SJSA1 (cell line): ENCODE data around the gene GPR162. TPM values are rescaled to one million over a fixed set of nuclear protein-coding genes. Genes with fewer than 3 reads are reported as not detected.
"Not testable (repeated sequence)": the region's sequence is repeated elsewhere in the genome, so short reads cannot be mapped to it uniquely, and the experiment has no call there.

Experiments
- DNase-seq, 2 experiments: peaks; one replicate each; pipeline ENCODE4 v3.0.0-alpha.2; 2015 to 2020; ENCODE audit warnings: low spot score in 2 of 2, low read depth in 1 of 2
- H3K27ac ChIP-seq: fragments of 250-450 bp; sonication (Bioruptor Pico); 2 replicates; pipeline ENCODE4 v1.5.1; 2020; ENCODE audit warnings: mild to moderate bottlenecking, moderate library complexity
- H3K27me3 ChIP-seq: fragments of 250-450 bp; sonication (Bioruptor Pico); replicated peaks from 2 replicates; pipeline ENCODE4 v1.5.1; 2020; ENCODE audit warnings: mild to moderate bottlenecking, moderate library complexity
- H3K36me3 ChIP-seq: fragments of 250-450 bp; sonication (Bioruptor Pico); 2 replicates; pipeline ENCODE4 v1.5.1; 2020; ENCODE audit warnings: mild to moderate bottlenecking
- H3K4me1 ChIP-seq: fragments of 250-450 bp; sonication (Bioruptor Pico); replicated peaks from 2 replicates; pipeline ENCODE4 v1.6.1; 2021; ENCODE audit warnings: mild to moderate bottlenecking
- H3K4me3 ChIP-seq: fragments of 250-450 bp; sonication (Bioruptor Pico); 2 replicates; pipeline ENCODE4 v1.5.1; 2020; ENCODE audit warnings: mild to moderate bottlenecking
- H3K9me3 ChIP-seq: fragments of 250-450 bp; sonication (Bioruptor Pico); replicated peaks from 2 replicates; pipeline ENCODE4 v1.5.1; 2020; ENCODE audit warnings: mild to moderate bottlenecking
- total RNA-seq: library from RNA; depleted of rRNA; stranded (reverse); fragments of >200 nt; shearing (Covaris generic); gene quantifications from 2 replicates; pipeline ENCODE4 v1.2.3, GENCODE V29; 2014

Gene GPR162
- total RNA-seq, 1 experiment from 2014 or later: 0.16 TPM

DNA sequence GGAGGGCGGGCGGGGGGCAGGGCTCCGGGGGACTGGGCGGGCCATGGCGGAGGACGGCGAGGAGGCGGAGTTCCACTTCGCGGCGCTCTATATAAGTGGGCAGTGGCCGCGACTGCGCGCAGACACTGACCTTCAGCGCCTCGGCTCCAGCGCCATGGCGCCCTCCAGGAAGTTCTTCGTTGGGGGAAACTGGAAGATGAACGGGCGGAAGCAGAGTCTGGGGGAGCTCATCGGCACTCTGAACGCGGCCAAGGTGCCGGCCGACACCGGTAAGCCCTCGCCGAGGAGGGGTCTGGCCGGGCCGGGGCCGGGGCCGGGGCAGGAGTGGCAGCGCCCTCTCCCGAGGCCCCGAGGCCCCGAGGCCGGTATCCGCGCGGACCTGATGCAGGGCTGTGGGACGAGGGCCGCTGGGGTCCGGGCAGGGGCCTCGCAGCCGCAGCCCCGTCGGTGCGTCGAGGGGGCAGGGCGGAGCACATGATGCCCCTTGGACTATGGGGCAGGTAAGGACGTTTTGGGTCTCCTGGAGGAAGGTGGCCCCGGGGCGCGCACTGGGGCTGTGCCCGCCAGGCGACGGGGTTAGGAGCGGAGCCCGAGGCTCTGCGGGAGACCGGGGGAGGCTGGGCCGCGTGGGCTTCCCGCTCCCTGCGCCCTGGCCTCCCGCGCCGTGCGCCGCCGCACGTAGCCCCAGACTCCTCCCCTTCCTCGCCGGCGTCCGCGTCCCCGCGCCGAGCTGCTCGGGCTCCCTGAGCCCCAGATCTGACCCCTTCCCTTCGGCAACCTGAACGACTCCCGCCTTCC, 46.0 kb downstream of the GPR162 start, which contains the start of gene TPI1:
Gene TPI1, plus strand, starts transcription at position 119 of the 798 bp plus-strand sequence. Its CDS starts 36 bp downstream, at position 155.
- peak; percentile 75 to 88 for DNase-seq
- no peaks in the 10 kb centered on the region for H3K27me3 ChIP-seq
- H3K4me3 ChIP-seq: peak within 1 kb of the TSS; percentile 95
- peaks cover 39% of the 10 kb centered on the region for H3K4me1 ChIP-seq
- peaks cover 97% of the 10 kb centered on the region for H3K36me3 ChIP-seq
- H3K27ac ChIP-seq: peak within 1 kb of the TSS; percentile 70
- no peaks in the 10 kb centered on the region for H3K9me3 ChIP-seq

DNA sequence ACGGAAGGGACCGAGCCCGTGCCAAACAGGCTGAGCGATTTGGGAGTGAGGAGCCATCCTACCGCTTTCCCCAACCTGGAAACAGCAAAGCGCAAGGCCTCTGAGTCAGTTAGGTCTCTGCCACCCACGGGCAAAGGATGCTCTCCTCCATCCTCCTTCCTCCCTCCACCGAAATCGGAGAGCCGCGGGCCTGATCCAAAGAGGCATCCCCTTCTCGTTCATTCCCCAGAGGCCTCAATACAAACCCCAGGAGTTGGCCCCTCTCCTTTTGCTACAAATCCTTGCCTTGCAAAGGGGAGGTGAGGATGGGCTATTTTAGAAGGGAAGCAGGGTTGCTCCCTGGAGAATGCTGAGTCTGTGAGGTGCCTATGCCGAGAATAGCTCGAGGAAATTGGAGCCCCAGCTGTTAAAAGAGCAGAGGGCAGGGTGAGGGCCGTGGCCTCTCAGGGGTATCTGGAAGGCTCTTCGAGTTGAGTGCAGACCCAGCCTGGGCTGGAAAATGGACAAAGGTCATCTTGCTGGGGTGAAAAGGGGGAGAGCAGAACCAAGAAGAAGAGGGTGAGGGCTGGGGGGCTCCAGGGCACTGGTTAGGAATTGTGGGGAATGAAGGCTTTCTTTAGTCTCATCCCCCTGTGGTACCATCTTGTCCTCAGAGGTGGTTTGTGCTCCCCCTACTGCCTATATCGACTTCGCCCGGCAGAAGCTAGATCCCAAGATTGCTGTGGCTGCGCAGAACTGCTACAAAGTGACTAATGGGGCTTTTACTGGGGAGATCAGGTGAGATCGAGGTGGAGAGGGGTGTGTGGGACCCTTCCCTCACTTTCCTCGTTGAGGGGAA, 46.8 kb downstream of the GPR162 start:
- Histone ChIP-seq H3K4me1 (peaks cover 41% of the 10 kb centered on the region), H3K36me3 (peaks cover 94% of the 10 kb centered on the region), H3K4me3 (peak overlapping the region; percentile 95), H3K27me3 (no peaks in the 10 kb centered on the region), H3K9me3 (no peaks in the 10 kb centered on the region), H3K27ac (peak overlapping the region; percentile 70; the same call in 1 of the 2 replicates)
- peak in 1 of 2 experiments; percentile 75 for DNase-seq

DNA sequence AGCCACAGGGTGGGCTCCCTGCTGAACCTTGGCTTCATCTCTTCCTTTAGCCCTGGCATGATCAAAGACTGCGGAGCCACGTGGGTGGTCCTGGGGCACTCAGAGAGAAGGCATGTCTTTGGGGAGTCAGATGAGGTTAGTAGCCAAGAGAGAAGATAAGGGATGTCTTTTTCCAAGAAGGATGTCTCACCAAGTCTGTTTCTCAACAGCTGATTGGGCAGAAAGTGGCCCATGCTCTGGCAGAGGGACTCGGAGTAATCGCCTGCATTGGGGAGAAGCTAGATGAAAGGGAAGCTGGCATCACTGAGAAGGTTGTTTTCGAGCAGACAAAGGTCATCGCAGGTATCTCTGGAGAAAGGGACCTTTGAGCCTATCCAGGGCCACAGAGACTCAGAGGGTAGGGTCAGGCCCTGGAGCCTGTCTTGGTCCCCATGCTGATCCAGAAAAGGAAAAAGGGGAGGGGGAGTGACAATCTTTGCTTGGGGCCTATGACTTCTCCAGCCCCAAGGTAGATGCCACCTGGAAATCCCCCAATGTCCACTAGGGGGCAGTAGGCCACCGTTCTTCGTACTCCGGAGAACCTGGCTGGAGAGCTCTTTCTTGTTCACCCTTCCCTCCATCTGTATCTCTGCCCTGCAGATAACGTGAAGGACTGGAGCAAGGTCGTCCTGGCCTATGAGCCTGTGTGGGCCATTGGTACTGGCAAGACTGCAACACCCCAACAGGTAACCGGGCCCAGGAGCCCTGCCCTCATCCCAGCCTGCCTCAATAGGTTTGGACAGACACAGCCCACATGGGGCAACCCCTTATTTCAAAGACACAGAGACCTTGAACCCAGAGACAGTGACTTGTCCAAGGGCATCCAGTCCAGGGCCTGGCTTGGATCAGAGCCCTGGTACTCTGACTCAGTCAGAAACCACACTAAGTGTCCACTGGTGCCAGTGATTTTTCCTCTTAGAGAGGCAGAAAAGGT, 47.7 kb downstream of the GPR162 start:
- DNase-seq: peak; percentile 82 to 86
- H3K4me1 ChIP-seq: peaks cover 47% of the 10 kb centered on the region
- peak overlapping the region; percentile 95 for H3K4me3 ChIP-seq
- no peaks in the 10 kb centered on the region for H3K27me3 ChIP-seq
- H3K36me3 ChIP-seq: peaks cover 86% of the 10 kb centered on the region
- H3K27ac ChIP-seq: no peak overlapping the region
- H3K9me3 ChIP-seq: no peaks in the 10 kb centered on the region

DNA sequence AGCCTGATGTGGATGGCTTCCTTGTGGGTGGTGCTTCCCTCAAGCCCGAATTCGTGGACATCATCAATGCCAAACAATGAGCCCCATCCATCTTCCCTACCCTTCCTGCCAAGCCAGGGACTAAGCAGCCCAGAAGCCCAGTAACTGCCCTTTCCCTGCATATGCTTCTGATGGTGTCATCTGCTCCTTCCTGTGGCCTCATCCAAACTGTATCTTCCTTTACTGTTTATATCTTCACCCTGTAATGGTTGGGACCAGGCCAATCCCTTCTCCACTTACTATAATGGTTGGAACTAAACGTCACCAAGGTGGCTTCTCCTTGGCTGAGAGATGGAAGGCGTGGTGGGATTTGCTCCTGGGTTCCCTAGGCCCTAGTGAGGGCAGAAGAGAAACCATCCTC, 48.7 kb downstream of the GPR162 start:
- peaks cover 84% of the 10 kb centered on the region for H3K36me3 ChIP-seq
- not testable (repeated sequence) for H3K27ac ChIP-seq

DNA sequence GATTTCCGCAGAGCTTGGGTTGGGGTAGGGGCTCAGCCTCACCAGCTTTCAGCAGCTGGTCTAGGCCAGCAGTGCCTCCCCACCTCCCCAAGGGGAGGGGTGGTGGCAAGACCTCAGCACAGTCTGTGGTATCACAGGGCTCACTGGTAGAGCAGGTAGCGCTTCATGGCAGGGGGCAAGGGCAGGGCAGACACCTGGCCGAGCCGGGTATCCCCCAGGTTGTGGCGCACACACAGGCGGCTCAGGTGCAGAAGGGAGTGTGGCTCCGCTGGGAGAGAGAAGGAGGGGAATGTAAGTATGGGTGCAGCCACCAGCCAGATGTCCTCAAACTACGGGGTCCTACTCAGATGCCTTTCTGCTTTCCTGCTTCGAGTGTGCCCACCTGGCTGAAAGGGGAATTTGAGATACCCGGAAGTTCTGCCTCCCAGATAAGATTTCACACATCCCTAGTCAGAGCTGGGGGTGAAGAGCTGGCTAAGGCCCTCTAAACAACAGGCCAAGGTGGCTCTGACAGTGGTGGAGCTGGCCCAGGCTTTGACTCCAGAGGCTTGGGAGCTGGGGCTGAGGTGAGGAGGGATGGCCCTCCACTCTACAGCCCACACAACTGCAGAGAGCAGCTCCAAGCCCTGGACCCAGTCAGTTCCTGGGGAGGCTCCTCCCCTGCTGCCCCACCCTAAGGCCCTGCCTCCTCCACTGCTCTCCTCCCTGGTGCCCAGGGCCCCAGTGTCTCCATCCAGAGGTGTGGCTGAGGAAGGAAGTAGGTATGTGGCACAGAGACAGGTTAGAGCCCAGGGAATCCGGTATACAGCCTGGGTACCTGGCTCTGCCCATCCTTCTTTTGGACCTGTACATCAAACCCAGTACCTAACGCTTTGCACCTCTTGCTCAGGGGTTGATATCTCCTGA, 49.7 kb downstream of the GPR162 start:
- no peak overlapping the region for H3K4me3 ChIP-seq
- H3K36me3 ChIP-seq: peaks cover 82% of the 10 kb centered on the region
- H3K4me1 ChIP-seq: peaks cover 47% of the 10 kb centered on the region
- no peaks in the 10 kb centered on the region for H3K9me3 ChIP-seq
- H3K27me3 ChIP-seq: no peaks in the 10 kb centered on the region
- H3K27ac ChIP-seq: no peak overlapping the region
- peak in 1 of 2 experiments; percentile 25 for DNase-seq

More for the DNA sequence above, 48.7 kb downstream of the GPR162 start:
- H3K27me3 ChIP-seq, DNase-seq, H3K4me3 ChIP-seq, H3K9me3 ChIP-seq: not testable (repeated sequence)
- H3K4me1 ChIP-seq: peaks cover 47% of the 10 kb centered on the region

DNA sequence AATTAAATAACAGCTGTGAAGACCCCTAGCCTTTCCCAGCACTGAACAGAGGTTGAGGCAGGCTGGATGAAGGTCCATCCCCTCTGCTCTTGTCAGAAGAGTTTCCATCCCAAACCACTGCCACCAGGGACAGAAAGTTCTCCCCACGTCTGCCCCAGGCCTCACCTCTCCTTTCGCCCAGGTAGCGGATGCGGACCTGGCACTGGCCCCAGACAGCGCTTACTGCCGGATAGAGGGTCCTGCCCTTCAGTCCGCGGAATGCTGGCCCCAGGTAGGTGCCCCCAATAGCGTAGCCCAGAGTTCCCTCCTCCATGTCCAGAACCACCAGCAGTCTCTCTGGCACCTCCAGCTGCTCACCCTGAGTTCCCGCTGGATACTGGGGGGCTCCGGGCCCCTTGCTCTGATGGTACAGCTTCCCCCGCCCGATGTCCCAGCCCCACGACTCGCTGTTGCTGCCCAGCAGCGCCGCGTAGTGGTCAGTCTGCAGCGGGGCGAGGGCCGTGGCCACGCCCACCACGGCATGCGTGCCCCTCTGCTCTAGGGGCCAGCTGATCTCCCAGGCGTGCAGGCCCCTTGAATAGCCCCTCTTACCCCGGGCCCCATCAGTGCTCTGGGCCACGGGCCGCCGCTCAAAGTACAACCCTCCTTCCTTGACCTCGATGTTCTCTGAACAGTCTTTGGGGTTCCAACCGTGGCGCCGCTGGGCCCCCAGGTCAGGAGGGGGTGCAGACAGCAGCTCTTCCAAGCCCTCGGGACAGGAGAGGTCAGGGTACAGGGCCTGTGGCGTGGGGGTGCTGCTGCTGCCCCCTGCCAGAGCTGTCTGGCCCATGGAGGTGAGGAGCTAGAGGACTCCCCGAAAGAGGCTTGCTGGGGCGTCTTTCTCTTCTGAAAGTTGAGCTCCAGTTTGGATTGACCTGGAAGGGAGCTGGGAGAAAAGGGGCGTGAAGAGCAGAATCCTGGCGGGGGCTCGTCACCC, 50.7 kb downstream of the GPR162 start:
- Histone ChIP-seq H3K4me3 (peak overlapping the region; percentile 51), H3K27ac (peak overlapping the region; percentile 3)
- peak; percentile 82 to 85 for DNase-seq

DNA sequence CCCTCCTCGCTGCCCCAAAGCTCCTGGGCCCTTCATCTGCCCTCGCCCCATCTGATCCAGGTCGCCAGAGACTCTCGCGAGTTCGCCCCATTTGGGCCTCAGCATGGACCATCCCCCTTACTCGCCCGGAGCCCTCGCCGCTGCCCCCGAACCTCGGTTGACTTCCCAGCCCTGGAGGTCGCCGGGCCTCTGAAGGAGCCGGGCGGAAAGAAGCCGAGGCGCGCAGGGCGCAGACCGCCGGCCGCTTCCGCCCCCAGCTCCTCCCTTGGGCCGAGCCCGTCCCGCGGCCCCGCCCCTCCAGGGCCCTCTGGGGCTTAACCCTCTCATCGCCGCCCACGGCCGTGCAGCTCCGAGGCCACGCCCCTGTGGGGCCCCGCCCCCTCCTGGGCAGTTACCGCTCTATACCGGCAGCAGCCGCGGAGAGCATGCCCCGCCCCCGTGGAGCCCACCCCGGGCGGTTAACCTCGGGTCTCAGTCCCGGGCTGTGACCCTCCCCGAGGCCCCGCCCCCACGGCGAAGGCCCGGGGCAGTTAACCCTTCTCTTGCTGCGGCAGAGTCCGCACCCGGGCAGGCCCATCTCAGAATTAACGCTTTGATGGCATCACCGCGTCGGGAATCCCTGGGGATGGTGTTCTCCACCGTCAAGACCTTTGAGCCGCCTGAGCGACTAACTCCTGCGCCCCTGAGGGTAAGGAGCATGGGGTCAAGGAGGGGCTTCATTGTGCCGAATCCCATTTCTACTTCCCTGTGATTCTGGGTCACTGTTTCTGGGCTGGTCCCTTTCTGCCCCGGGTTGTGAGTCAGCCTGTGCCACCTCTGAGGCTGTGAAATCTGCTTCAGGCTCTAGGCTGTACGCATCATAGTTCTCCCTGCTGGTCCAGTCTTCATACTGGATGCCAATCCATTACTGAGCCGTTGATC, 51.7 kb downstream of the GPR162 start, which contains the start of gene SPSB2:
Gene SPSB2, minus strand, starts transcription at position 210 of the 921 bp plus-strand sequence. CDS start 402 bp downstream, outside the sequence.
- peak; percentile 94 to 99 for DNase-seq
- Histone ChIP-seq H3K36me3 (peaks cover 64% of the 10 kb centered on the region), H3K4me1 (peaks cover 40% of the 10 kb centered on the region), H3K27ac (peak within 1 kb of the TSS; percentile 55), H3K27me3 (no peaks in the 10 kb centered on the region), H3K9me3 (no peaks in the 10 kb centered on the region), H3K4me3 (peak within 1 kb of the TSS; percentile 51)

More for the DNA sequence above, 50.7 kb downstream of the GPR162 start:
- Histone ChIP-seq H3K36me3 (peaks cover 74% of the 10 kb centered on the region), H3K27me3 (no peaks in the 10 kb centered on the region), H3K4me1 (peaks cover 41% of the 10 kb centered on the region), H3K9me3 (no peaks in the 10 kb centered on the region)

DNA sequence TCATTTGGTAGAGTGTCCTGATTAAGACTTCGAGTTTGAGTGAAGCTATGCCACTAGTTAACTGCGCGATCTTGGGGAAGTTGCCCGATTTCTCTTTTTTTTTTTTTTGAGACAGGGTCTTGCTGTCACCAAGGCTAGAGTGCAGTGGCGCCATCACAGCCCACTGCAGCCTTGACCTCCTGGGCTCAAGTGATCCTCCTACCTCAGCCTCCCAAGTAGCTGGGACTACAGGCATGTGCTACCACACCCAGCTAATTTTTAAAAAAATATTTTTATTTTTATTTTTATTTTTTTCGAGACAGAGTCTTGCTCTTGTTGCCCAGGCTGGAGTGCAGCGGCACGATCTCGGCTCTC, 52.4 kb downstream of the GPR162 start:
- DNase-seq, H3K9me3 ChIP-seq, H3K27me3 ChIP-seq: not testable (repeated sequence)
- H3K27ac ChIP-seq: peak overlapping the region; percentile 55
- H3K4me3 ChIP-seq: peak overlapping the region; percentile 51
- H3K36me3 ChIP-seq: peaks cover 59% of the 10 kb centered on the region
- H3K4me1 ChIP-seq: peaks cover 33% of the 10 kb centered on the region
